Heart left ventricle (tissue), 13 donors: ENCODE measurements around the gene SLC13A3.

Source experiments
- POLR2A ChIP-seq, 2 donors: fragments of 450-650 bp; IDR thresholded peaks; one replicate each; pipeline ENCODE4 v1.6.1; 2017; ENCODE audit warnings: antibody characterized with exemption in 2 of 2, mild to moderate bottlenecking in 2 of 2, moderate library complexity in 2 of 2
- TF ChIP-seq, protein P1 (sequence below), 12 donors: fragments of 200-600 bp; sonication (generic) in 4 of 12; IDR thresholded peaks; one replicate each; pipeline versions ENCODE4 v1.5.0 to v1.8.0; 2018 to 2022; ENCODE audit warnings: antibody characterized with exemption in 12 of 12, mild to moderate bottlenecking in 5 of 12
- donor health status: ischemic (EF 13 %, LVEDD 7.1; RV severe dilation, severe dysfunction).
- donor health status: DM: no; HTN: yes; CAD: no.
- donor health status: DM: no; HTN: no; CAD: no.
- donor health status: ischemic (EF 25% LVEDD 6.9; RV normal size, moderate dysfunction).
- donor health status: ischemic (EF 25% LVEDD 5.7; RV mildly dilated, moderate dysfunction).
- donor health status: ischemic (EF 35%, LVEDD 5.7; RV mildly dilated, moderate dysfunction).
- donor health status: nonischemic (EF 11% LVEDD 7.7; RV severe dilation, severe dysfunction).
- donor health status: DM: yes; HTN: yes; CAD: no.
- donor health status: PGD.
- donor health status: ischemic (EF 29% LVEDD 5.4; RV normal size, mild dysfunction).
- donor health status: nonischemic (EF 23%, LVEDD 6.1; RV moderate dilation, normal function).

DNA sequence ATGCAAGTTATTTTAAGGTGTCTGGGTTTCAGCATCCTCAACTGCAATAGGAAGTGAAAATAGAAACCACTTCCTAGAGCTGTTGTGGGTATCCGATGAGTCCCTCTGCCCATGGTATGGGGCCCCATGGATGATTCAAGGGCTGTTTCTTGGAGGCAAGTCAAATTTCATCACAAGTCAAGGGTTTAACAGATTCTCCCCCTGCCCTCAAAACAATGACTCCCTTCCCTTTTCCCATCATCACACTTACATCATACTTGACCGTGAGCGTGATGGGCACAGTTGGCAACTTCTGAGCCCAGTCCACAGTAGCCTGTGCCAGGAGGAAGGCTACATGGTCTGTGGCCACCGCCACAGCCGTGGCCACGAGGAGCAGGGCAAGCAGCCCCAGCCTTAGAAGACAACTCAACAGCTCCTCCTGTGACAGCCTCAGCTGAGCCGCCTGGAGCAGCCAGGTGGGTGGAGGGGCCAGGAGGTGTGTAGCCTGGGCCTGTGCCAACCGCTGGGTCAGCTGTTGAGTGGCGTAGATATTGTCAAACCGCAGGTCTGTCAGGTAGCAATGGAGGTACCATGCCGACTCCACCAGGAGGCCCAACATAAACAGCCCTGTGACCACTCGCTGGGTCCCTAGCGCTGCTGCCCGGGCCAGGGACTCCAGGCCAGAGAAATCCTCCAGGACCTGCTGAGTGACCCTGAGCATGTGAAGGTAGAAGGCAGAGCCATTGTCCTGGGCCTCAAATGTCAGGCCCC lies 106.0 kb downstream of the SLC13A3 start:
- no peak for TF ChIP-seq POLR2A (IDR thresholded peaks at IDR 0.05)
- TF ChIP-seq, protein P1, sequence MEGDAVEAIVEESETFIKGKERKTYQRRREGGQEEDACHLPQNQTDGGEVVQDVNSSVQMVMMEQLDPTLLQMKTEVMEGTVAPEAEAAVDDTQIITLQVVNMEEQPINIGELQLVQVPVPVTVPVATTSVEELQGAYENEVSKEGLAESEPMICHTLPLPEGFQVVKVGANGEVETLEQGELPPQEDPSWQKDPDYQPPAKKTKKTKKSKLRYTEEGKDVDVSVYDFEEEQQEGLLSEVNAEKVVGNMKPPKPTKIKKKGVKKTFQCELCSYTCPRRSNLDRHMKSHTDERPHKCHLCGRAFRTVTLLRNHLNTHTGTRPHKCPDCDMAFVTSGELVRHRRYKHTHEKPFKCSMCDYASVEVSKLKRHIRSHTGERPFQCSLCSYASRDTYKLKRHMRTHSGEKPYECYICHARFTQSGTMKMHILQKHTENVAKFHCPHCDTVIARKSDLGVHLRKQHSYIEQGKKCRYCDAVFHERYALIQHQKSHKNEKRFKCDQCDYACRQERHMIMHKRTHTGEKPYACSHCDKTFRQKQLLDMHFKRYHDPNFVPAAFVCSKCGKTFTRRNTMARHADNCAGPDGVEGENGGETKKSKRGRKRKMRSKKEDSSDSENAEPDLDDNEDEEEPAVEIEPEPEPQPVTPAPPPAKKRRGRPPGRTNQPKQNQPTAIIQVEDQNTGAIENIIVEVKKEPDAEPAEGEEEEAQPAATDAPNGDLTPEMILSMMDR (IDR thresholded peaks at IDR 0.05), result no peak
